GM18507 (cell line): ENCODE data around the gene ADAT1.

Experiments used
- DNase-seq: peaks from one replicate; pipeline ENCODE4 v3.0.0; 2011; ENCODE audit warnings: low read depth; ENCODE audit not compliant: insufficient read length; ENCODE audit errors: extremely low spot score
- FAIRE-seq: peaks from 2 replicates; lab custom pipeline; 2011; peaks lifted over from hg19 to GRCh38; lab: Jason Lieb, UNC

The ADAT1 gene

GRCh38 chr16:75622761-75623605, at the start of gene ADAT1:
TSS of gene ADAT1 (minus strand) at chr16:75623281. CDS start at chr16:75620799, 2,482 bp downstream.
- peak; percentile 87 for DNase-seq
- peak; percentile 89 for FAIRE-seq

- DNase-seq: no peak
- FAIRE-seq: no peak
These were observed 44.4 kb upstream of the ADAT1 start for GRCh38 chr16:75667503-75667902.

DNA sequence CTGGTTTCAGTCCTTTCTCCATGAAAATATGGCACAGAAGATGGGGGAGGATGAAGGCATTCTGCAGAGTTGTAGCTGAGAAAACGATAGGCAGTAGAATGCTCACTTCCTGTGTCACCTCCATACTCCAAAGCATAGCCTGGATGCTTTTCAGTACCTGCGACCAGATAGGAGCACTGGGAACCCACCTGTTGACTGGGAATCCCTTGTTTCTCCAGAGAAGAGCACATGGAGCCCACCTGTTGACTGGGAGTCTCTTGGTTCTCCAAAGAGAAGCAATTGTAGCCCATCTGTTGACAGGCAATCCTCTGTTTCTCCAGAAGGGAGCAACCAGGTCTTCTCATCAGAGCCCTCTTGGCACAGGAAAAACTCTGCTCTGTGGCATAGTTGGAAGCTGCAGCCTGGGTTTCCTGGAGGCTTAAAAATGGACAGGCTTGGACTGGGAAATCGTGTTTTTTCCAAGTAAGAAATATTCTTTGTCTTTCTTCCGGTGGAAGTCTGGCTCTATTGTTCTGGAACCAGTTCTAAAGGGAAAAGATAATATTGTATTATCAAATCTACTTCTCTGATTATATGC, 37.7 kb upstream of the ADAT1 start:
- FAIRE-seq (no peak), DNase-seq (no peak)

DNA sequence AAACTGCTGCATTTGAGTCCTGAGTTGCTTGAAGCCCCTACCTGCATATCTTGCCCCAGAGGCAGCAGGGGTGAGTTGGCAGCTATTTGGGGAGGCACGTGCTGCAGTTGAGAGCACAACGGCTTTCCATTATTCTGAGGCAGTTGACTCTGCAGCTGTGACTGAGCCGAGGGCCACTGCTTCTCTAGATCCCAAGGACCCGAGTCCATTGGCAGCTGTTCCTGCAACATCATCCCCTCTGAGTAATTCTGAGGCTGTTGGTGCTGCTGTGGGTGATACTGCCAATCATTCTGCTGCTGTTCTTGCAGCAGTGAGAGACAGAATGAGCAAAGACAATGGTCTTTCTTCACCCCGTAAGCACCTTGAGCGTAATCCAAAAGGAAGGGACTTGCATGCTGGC, 37.2 kb upstream of the ADAT1 start:
- no peak for FAIRE-seq
- no peak for DNase-seq

DNA sequence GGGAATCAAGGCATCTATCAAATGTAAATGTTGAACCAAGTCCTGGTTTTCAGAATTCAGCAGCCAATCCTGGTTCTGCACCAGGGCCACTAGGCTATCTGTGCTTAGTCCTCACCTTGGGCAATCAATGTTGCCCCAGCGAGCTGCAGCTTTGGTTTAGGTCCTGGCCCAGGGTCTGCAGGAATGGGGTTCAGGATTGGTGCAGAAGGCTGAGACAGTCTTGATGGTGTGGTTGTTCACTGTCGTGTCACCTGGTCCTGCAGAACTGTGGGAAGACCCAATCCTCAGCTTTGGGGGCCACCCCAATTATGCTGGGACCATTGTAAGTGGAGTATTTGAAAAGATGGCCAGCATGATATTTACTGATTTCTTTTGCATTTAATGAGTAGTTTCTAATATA, 35.1 kb upstream of the ADAT1 start:
- FAIRE-seq: no peak
- DNase-seq: no peak

- DNase-seq (no peak), FAIRE-seq (no peak)
These were observed 30.8 kb upstream of the ADAT1 start for GRCh38 chr16:75653922-75654321.

DNA sequence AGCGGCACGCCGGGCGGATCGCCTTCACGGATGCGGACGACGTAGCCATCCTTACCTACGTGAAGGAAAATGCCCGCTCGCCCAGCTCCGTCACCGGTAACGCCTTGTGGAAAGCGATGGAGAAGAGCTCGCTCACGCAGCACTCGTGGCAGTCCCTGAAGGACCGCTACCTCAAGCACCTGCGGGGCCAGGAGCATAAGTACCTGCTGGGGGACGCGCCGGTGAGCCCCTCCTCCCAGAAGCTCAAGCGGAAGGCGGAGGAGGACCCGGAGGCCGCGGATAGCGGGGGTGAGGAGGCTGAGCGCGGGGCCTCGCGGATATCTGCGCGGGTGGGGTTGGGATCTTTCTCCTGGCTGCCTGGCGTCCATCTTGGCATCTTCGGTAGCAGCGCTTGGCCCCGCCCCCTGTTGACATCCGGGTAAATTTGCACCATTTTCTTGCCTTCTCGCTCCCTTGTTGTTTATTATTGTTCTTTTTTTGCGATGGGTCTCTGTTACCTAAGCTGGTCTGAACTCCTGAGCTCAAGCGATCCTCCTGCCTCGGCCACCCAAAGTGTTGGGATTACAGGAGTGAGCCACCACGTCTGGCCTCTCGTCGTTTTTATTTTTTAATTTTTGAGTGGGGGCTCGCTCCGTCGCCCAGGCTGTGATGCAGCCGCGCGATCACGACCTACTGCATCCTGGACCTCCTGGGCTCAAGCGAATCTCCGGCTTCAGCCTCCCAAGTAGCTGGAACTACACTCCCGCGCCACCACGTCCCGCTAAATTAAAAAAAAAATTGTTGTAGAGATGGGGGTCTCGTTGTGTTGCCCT, 25.4 kb upstream of the ADAT1 start:
- FAIRE-seq (peak; percentile 79), DNase-seq (no peak)

GRCh38 chr16:75647492-75648264, 24.6 kb upstream of the ADAT1 start, which contains the start of the genes KARS1 and TERF2IP:
TSS of gene KARS1 (minus strand) at chr16:75647665. CDS start at chr16:75647639, 26 bp downstream.
TSS of gene TERF2IP (plus strand) at chr16:75647773. CDS start at chr16:75647883, 110 bp downstream.
- DNase-seq (peak; percentile 88), FAIRE-seq (peak; percentile 95)

- FAIRE-seq (peak; percentile 52), DNase-seq (no peak)
These were observed 24.0 kb upstream of the ADAT1 start for GRCh38 chr16:75647112-75647491.

DNA sequence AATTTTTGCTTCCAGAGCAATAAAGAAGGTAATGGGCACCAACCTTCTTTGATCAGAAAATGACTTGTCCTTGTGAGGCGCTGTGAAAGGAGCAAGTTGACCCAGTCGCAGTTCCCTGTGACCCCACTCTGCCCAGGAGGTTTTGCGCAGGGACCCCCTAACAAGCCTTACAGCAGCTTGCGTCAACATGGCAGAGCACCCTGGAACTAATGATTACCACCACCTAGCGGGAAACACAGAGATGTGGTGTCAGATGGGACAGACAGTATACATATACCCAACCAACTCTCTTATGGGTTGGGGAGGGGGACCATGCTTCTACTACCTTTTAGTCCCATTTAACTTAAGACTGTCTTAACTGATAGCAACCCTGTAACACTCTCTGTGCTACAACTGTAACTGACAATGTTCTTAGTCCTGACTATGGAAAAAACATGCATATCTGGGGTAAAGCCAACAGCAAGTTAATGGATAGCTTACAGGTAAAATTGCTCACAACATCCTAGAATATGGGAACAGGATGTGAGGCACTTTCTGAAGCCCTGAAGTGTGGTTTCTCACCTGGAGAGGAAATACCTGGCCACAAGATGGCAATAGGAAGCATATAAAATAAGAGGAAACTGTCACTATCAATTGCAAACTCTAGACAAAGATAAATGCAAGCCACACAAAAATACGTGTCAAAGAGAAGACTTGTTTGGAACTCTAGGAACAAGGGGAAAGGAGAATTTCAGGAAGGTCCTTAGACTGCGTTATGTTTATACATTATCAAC, 21.3 kb upstream of the ADAT1 start:
- no peak for FAIRE-seq
- no peak for DNase-seq

DNA sequence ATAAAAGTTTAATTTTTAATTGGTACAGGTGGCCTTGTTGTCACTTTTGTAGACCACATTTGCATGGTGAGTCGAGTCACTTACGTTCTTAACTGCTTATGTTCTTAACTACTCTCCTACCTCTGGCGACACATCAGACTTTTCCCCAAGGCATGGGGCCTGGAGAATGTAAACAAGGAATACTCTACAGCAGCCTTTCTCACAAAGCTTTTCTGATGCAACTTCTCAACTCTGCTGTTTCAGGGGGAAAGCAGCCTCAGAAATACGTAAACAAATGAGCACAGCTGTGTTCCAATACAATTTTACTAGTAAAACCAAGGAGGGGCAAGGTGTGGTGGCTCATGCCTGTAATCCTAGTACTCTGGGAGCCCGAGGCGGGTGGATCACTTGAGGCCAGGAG, 17.5 kb upstream of the ADAT1 start:
- DNase-seq (no peak), FAIRE-seq (no peak)

- no peak for FAIRE-seq
- no peak for DNase-seq
These were observed 12.0 kb upstream of the ADAT1 start for GRCh38 chr16:75635036-75635435.

- no peak for FAIRE-seq
These were observed 9.8 kb upstream of the ADAT1 start for GRCh38 chr16:75632857-75633256.

DNA sequence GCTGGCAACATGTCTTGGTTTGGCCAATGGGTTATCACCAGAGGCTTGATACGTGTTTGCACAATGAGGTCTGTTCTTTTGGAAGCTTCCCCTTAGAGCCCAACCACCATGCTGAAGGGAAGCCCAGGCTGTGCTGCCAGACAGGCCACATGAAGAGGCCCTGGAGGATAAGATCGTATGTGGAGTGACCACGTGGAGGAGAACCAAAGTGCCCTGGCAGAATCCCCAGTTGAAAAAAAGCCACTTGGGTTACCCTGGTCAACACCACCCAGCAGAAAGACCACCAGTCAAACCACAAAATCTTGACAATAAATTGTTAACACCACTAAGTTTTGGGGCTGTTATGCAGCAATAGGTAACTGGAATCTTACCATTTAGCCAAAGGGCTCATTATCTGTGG, 7.0 kb upstream of the ADAT1 start:
- no peak for DNase-seq
- no peak for FAIRE-seq

More at GRCh38 chr16:75632857-75633256, 9.8 kb upstream of the ADAT1 start:
- no peak for DNase-seq

DNA sequence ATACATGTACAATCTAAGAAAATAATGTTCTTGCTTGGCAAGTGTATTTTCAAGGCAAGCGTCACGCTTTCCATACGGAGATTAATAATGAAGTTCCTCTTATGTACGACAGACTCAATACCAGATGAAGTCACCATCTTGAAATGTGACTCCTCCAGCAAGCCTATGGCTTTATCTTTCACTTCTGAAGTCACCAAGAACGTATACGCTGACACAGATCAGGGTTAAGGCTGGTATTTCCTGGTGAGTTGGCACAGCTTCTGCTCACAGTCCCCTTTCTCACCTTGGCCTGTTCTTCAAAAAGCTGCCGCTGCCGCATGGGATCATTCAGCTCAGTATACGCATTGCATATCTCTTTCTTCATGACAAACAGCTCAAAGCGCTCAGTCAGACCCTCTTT, 6.1 kb upstream of the ADAT1 start:
- FAIRE-seq (no peak), DNase-seq (no peak)

DNA sequence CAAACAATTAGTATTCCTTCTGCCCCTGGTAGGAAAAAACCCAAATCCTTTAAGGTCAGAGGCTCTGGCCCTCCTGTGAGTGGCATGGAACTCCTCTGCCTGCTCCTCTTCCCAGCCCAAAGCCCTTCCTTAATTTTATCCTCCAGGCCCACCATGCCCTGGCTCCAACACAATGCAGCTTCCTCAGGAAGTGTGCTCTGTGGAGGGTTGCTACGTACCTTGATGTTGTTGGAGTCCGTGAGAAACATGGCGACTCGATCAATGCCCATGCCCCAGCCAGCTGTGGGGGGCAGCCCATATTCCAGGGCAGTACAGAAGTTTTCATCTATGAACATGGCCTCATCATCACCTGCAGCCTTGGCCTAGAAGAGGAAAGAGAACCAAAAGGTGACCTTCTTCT, 5.3 kb upstream of the ADAT1 start:
- no peak for DNase-seq
- no peak for FAIRE-seq

DNA sequence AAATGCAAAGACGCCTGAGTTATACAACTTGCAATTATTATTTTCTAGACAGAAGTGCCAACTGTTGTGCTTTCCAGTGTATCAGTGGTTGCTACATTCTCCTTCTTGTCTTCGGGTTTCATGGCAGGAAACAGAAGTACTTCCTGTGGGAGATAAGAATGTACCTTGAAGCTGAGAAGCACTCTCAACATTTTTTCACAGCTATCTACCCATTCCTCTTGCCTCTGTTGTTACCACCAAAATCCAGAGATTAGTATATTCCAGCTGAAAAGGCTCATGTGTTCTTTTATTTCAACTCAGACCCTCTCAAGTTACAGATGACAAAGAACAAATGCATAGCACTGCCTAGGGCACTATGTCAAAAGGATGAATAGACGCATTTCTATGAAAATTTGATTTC, 4.8 kb upstream of the ADAT1 start:
- FAIRE-seq (no peak), DNase-seq (no peak)

DNA sequence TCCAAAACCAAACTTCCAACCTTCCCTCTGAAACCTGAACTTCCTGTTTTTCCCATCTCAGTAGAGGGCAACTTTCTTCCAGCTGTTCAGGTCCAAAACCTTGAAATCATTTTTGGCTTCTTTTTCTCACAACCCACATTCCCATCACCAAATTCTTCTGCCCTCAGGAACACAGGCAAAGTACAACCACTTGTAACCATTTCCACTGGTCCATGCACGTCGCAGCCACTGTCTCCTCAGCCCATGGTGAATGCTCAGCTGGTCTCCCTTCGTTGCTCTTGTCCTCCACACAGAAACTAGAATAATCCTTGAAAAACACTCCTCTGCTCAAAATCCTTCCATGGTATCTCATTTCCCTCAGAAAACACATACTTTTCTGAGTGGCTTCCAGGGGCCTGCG, 3.7 kb upstream of the ADAT1 start:
- no peak for FAIRE-seq
- no peak for DNase-seq

DNA sequence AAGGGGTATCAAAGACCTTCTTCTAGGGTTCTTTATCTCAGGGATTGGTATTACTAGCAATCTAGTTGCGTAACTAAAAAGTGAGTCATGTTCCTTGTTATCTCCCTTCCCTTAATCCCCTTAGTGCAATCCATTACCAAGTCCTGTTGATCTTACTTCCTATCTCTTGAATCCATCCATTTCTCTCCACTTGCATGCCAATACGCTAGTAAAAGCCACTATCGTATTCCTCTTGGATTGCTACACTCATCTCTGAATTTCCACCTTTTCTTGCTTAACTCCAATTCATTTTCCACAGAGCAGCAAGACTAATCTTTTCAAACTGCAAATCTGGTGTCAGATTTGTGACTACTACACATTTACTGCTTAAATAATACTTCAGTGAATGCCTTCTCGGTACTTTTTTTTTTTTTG, 1.8 kb upstream of the ADAT1 start:
- no peak for FAIRE-seq
- DNase-seq: no peak
